ENCODE results near the gene EMC9.

Gene EMC9

GRCh38 chr14:24114532-24115421, 26.6 kb downstream of the EMC9 start, which contains the start of the genes DCAF11 and NRL:
TSS of gene DCAF11 (plus strand) at chr14:24114777. CDS start at chr14:24115595, 818 bp downstream.
TSS of gene NRL (minus strand) at chr14:24114949. CDS start at chr14:24082848, 32,101 bp downstream.
- H3K4me3 ChIP-seq, result peak within 1 kb of the TSS; percentile 82
- TF ChIP-seq, protein P1, sequence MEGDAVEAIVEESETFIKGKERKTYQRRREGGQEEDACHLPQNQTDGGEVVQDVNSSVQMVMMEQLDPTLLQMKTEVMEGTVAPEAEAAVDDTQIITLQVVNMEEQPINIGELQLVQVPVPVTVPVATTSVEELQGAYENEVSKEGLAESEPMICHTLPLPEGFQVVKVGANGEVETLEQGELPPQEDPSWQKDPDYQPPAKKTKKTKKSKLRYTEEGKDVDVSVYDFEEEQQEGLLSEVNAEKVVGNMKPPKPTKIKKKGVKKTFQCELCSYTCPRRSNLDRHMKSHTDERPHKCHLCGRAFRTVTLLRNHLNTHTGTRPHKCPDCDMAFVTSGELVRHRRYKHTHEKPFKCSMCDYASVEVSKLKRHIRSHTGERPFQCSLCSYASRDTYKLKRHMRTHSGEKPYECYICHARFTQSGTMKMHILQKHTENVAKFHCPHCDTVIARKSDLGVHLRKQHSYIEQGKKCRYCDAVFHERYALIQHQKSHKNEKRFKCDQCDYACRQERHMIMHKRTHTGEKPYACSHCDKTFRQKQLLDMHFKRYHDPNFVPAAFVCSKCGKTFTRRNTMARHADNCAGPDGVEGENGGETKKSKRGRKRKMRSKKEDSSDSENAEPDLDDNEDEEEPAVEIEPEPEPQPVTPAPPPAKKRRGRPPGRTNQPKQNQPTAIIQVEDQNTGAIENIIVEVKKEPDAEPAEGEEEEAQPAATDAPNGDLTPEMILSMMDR (IDR thresholded peaks at IDR 0.05), result no peak
- DNase-seq (ENCODE audit: low spot score), result peak; percentile 100
- peak within 1 kb of the TSS; percentile 96 to 98 for H3K27ac ChIP-seq

DNA sequence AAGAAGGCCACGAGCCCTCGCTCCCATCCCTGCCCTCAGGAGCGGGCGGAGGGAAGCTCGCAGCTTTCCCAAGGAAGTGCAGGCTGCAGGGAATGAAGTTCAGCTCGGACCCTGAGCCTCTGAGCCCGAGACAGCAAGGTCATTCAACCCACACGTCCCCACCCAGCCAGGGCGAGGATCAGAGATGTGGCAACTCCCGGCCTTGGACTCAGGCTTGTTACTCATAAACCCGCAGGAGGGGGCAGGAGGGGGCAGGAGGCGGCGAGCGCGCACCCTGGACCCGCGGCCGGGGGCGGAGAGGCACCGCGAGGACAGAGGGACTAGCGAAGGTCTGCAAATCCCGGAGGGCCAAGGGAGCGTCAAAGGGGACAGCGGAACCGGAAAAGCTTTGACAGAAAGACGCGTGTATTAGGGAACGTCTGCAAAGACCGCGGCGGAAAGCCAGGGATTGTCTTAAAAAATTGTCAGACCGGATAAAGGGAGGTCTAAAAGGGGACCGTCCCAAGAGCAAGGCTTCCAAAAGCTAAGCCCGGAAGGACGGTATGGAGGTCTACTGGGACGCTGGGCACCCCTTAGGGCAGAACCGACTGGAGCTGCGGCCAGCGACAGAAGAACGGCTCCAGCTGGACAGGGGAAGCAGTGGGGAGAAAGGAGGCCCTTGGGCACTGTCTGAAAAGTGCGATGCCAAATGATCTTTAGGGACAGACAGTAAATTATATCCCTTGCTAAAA, 27.4 kb downstream of the EMC9 start:
- TF ChIP-seq, protein P1 (IDR thresholded peaks at IDR 0.05), result no peak
- peak; percentile 96 for DNase-seq (ENCODE audit: low spot score)
- Histone ChIP-seq H3K27ac (peak overlapping the region; percentile 96 to 98), H3K4me3 (peak overlapping the region; percentile 82)

DNA sequence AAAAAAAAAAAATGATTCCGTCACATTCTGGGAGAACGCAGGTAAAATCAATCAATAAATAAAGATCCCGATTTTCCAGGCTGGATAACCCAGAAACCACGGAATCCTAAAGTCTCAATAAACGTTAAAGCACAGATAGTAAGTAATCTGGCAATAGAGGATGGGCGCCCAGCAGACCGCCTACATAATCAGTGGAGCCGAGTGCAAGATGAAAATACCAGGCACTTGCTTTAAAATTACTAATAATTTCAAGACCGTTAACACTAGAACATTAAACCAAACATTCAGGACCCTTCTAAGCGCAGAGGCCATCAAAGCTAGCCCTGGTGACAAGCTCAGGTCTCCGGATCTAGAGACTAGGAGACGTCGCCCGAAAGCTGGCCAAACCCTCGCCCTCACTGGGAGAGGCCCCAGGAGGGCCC, 28.0 kb downstream of the EMC9 start:
- no peak for DNase-seq (ENCODE audit: low spot score)
- Histone ChIP-seq H3K27ac (peak overlapping the region; percentile 96 to 98), H3K4me3 (peak overlapping the region; percentile 82)
- TF ChIP-seq, protein P1 (IDR thresholded peaks at IDR 0.05), result no peak

GRCh38 chr14:24110523-24110922, 30.9 kb downstream of the EMC9 start:
- Histone ChIP-seq H3K27ac (no peak overlapping the region), H3K4me3 (no peak overlapping the region)
- DNase-seq (ENCODE audit: low spot score), result no peak
- TF ChIP-seq, protein P1 (IDR thresholded peaks at IDR 0.05), result no peak

- Histone ChIP-seq H3K27ac (no peak overlapping the region), H3K4me3 (no peak overlapping the region)
- no peak for DNase-seq (ENCODE audit: low spot score)
- TF ChIP-seq, protein P1 (IDR thresholded peaks at IDR 0.05), result no peak
Observed at GRCh38 chr14:24110060-24110459, 31.3 kb downstream of the EMC9 start.

DNA sequence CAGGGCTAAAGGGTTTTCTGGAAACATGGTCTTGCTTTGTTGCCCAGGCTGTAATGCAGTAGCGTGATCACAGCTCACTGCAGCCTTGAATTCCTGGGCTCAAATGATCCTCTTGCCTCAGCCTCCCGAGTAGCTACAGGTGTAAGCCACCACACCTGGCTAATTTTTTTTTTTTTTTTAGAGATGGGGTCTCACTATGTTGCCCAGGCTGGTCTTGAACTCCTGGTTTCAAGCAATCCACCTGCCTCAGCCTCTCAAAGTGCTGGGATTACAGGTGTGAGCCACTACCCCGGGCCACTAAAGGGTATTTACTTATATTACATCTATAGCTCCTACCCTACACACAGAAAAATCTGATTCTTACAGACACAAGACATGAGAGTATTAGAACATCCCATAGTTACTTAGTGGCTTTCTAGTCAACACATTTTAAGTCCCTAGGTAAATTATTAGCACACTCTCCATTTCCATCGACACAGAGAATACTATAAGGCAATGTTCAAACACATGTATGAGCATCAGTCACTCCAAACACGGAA, 33.0 kb downstream of the EMC9 start:
- peak overlapping the region in 1 of 2 donors; percentile 30 for H3K27ac ChIP-seq

More for the DNA sequence above, 33.0 kb downstream of the EMC9 start:
- no peak for DNase-seq (ENCODE audit: low spot score)
- no peak overlapping the region for H3K4me3 ChIP-seq
- TF ChIP-seq, protein P1 (IDR thresholded peaks at IDR 0.05), result no peak

All from coronary artery (tissue), 2 donors.